Non-pigmented ciliary epithelial cell (primary cell): Measurements from ENCODE around the gene ARMC9.
"Not testable (repeated sequence)": the region's sequence is repeated elsewhere in the genome, so short reads cannot be mapped to it uniquely, and the experiment has no call there.

ENCODE experiments used
- DNase-seq: peaks from one replicate; pipeline ENCODE4 v3.0.0-alpha.2; 2010; ENCODE audit warnings: low read depth

The ARMC9 gene, protein sequence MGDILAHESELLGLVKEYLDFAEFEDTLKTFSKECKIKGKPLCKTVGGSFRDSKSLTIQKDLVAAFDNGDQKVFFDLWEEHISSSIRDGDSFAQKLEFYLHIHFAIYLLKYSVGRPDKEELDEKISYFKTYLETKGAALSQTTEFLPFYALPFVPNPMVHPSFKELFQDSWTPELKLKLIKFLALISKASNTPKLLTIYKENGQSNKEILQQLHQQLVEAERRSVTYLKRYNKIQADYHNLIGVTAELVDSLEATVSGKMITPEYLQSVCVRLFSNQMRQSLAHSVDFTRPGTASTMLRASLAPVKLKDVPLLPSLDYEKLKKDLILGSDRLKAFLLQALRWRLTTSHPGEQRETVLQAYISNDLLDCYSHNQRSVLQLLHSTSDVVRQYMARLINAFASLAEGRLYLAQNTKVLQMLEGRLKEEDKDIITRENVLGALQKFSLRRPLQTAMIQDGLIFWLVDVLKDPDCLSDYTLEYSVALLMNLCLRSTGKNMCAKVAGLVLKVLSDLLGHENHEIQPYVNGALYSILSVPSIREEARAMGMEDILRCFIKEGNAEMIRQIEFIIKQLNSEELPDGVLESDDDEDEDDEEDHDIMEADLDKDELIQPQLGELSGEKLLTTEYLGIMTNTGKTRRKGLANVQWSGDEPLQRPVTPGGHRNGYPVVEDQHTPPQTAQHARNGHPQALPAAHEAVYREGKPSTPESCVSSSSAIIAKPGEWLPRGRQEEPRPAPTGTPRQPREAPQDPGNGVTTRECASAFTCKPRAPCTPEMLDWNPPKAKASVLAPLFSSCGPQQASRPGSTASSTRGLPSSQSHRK

GRCh38 chr2:231198291-231199173 is at the start of gene ARMC9:
TSS of gene ARMC9 (plus strand) at chr2:231198631. CDS start at chr2:231206239, 7,608 bp downstream.
- no peak for DNase-seq

DNA sequence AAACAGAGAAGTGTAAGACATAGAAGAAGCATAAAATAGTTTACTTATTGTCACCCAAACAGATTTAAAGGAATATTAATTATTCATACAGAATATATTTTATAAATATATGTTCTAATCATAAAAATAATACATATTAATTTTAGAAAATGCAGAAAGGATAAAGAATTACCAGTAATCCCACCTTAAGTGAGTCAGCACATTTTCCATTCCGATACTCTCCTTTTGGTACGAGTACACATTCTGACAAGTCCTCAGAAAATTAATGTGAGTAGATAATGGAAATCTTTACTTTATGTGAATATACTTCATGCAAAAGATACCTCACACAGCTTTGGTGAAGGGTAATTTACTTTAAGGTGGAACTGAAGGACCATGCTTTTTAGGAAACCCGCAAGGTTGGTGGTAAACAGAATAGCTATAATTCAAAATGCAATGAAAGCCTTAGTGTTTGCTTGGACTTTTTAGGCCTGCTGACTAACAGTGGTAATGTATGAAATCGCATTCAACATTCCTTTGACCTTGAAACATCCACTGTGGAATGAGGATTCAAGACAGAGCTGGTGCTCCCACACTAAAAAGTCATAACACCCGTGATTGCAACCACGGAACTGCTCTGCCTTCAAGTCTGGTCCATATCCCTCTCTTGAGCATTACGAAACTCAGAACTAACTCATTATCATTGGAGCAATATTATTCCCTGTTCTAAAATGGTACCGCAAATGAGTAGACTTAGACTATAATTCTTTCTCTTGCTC is 45.5 kb upstream of the ARMC9 start:
- peak; percentile 47 for DNase-seq

DNA sequence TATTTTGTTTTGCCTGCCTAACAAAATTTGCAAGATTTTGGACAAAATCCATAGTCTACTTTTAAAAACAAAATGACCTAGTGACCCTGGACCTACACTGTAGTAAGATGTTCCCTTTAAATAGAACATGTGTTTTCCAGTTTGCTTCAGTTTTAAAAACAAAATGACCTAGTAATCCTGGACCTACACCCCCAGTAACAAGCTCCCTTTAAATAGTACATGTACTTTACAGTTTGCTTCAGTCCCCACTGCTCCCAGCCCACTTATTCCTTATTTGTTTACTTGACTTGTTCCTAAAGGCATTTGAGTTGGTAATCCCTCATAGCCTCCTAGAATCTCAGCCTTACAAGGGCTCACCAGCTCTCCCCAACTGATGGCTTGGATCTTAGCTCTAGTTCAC is 39.1 kb upstream of the ARMC9 start:
- DNase-seq = no peak

DNA sequence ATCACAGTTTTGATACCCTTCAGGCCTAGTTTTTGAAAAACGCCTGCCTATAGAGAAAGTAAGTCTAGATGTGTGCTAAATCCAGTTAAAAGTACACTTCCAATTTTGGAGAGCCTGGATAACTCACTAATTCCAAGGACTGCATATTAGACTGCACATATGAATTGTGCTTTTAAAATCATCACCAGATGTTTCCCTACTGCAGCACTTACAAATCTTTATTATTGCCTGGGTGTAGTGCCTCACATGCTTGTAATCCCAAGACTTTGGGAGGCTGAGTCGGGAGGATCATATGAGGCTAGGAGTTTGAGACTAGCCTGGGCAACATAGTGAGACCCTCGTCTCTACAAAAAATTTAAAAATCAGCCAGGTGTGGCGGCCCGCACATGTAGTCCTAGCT is 37.7 kb upstream of the ARMC9 start:
- no peak for DNase-seq

- no peak for DNase-seq
These were observed 37.1 kb upstream of the ARMC9 start for GRCh38 chr2:231161252-231161839.

GRCh38 chr2:231161877-231162329 is 36.5 kb upstream of the ARMC9 start:
- DNase-seq = peak; percentile 98

GRCh38 chr2:231163011-231163410 is 35.4 kb upstream of the ARMC9 start:
- no peak for DNase-seq

GRCh38 chr2:231163414-231164095 is 34.9 kb upstream of the ARMC9 start:
- DNase-seq = no peak

- DNase-seq = no peak
These were observed 30.5 kb upstream of the ARMC9 start for GRCh38 chr2:231167745-231168459.

GRCh38 chr2:231168460-231169139 is 29.8 kb upstream of the ARMC9 start:
- DNase-seq = no peak

GRCh38 chr2:231169488-231169887 is 28.9 kb upstream of the ARMC9 start:
- no peak for DNase-seq

DNA sequence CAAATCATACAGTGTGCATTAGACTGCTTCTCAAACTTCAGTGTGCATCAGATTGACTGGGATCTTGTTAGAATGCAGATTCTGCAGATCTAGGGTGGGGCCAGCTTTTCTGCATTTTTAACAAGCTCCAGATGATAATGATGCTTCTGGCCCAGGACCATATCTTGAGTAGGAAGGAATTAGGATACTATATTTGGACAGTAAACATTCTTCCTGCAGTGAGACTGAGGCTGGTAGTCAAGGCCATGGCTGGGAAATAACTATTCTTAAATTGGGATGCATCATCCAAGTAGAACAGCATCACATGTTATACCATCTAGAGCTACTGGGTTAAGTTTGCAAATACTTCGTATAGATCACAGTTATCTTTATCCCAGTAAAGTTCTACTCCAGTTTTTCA is 28.4 kb upstream of the ARMC9 start:
- no peak for DNase-seq

- no peak for DNase-seq
These were observed 26.4 kb upstream of the ARMC9 start for GRCh38 chr2:231172025-231172424.

GRCh38 chr2:231174211-231174651 is 24.2 kb upstream of the ARMC9 start:
- no peak for DNase-seq

GRCh38 chr2:231176066-231176465 is 22.4 kb upstream of the ARMC9 start:
- no peak for DNase-seq

DNA sequence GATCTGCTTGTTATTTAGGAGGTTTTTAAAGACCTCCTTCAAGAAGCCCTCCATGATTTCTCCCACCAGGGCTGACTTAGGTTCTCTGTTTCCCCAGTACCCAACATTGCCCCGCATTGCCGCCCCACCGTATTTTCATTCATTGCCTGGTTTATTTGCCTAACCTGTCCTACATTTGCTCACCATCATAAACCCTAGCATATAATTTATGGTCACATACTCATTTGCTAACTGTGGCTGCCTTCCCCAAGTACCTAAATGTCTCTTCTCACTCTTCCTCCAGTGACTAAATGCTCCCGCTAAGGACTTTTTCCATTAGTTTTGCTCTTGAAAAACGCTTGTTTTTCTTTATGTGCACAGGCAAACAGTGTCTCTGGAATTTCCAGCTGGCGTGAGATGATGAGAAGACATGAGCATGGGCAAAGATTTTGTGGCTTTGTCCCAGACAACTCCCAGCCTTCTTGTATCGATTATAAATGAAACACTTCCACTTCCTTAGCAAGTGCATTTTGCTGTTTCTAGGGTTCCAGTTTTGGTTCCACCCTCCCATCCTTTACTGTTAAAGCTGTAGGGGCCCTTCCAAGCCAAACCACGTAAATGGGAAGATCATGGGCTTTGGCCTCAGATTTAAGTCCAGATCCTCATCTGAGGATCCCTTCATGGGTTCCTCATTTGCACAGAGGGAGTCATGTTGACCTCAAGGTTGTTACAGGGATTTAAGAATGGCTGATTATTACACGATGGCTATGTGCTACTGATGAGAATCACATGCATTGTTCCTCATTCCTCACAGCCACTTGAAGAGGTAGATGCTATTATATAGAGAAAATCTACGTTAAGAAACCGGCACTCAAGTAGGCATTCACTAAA is 21.0 kb upstream of the ARMC9 start:
- no peak for DNase-seq

- not testable (repeated sequence) for DNase-seq
These were observed 19.6 kb upstream of the ARMC9 start for GRCh38 chr2:231178805-231179204.
